ENCODE data around the gene IKZF1.

DNA sequence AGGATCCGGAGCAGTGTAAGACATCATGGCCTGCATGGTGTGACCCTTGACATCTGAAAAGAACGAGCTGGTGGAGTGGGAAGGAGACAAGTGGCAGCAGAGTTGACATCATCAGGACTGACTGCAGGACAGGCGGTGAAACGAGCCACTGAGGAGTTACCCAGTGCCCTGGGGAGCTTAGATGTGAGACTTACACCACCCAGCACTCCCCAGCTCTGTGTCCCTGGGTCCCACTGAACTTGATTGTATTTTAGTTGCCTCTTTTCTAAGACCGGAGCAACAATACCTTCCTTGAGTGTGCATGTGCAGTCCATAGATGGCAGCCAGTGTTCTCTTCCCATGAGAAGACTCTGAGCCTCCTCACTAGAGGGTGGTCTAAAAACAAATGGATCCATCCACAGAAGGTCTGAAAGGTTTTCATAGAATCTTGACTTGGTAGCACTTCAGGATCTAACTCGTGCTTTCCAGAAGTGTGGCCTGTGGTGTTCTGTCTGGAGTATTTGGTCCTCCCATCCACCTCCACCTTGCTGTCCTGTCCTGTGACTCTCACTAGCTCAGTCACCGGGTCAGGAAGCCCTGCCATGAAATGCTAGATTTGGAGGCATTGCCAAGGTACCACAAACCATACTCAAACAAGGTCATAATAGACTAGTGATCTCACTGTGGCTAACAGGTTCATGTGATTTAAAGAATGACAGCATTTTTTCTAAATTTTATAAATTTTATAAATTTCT, 59.0 kb downstream of the IKZF1 start:
- TF ChIP-seq, protein P1, sequence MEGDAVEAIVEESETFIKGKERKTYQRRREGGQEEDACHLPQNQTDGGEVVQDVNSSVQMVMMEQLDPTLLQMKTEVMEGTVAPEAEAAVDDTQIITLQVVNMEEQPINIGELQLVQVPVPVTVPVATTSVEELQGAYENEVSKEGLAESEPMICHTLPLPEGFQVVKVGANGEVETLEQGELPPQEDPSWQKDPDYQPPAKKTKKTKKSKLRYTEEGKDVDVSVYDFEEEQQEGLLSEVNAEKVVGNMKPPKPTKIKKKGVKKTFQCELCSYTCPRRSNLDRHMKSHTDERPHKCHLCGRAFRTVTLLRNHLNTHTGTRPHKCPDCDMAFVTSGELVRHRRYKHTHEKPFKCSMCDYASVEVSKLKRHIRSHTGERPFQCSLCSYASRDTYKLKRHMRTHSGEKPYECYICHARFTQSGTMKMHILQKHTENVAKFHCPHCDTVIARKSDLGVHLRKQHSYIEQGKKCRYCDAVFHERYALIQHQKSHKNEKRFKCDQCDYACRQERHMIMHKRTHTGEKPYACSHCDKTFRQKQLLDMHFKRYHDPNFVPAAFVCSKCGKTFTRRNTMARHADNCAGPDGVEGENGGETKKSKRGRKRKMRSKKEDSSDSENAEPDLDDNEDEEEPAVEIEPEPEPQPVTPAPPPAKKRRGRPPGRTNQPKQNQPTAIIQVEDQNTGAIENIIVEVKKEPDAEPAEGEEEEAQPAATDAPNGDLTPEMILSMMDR (IDR thresholded peaks at IDR 0.05; ENCODE audit: low read depth, low read length, poor library complexity, severe bottlenecking), result no peak
- TF ChIP-seq EZH2phosphoT487 (IDR thresholded peaks at IDR 0.05; ENCODE audit: borderline replicate concordance, low read length), result no peak
